ENCODE data around the gene RDX. TPM values are rescaled to one million over a fixed set of nuclear protein-coding genes. Genes with fewer than 3 reads are reported as not detected.

The RDX gene
- total RNA-seq, 1 donor from 2014 or later: 27.9 TPM

DNA sequence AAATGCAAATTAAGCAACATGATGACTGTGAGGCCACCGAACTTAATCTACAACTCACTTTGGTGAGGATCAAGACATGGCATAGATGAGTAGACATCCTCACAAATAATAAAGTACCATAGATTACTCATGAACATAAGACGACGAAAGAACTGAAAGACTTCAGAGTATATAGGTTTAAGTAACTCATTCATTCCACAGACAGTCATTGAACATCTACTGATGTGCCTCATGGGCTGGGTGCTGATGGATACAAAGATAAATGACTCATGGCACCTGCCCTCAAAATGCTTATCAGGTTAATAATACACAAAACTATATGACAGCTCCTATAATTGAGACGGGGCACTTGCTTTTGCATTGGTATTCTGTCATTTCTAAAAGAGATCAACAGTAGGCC, 139.9 kb downstream of the RDX start:
- TF ChIP-seq, protein P1, sequence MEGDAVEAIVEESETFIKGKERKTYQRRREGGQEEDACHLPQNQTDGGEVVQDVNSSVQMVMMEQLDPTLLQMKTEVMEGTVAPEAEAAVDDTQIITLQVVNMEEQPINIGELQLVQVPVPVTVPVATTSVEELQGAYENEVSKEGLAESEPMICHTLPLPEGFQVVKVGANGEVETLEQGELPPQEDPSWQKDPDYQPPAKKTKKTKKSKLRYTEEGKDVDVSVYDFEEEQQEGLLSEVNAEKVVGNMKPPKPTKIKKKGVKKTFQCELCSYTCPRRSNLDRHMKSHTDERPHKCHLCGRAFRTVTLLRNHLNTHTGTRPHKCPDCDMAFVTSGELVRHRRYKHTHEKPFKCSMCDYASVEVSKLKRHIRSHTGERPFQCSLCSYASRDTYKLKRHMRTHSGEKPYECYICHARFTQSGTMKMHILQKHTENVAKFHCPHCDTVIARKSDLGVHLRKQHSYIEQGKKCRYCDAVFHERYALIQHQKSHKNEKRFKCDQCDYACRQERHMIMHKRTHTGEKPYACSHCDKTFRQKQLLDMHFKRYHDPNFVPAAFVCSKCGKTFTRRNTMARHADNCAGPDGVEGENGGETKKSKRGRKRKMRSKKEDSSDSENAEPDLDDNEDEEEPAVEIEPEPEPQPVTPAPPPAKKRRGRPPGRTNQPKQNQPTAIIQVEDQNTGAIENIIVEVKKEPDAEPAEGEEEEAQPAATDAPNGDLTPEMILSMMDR (IDR thresholded peaks at IDR 0.05): no peak
- no peaks in the 10 kb centered on the region for H3K27me3 Mint-ChIP-seq
- no peaks in the 10 kb centered on the region for H3K36me3 Mint-ChIP-seq (ENCODE audit: low read depth)
- intact Hi-C loops (cut with micrococcal nuclease): no loop called here
- ChIA-PET CTCF (no interaction called here), POLR2A (no interaction called here)
- ATAC-seq (ENCODE audit: low read depth): no peak
- no peaks in the 10 kb centered on the region for H3K4me1 Mint-ChIP-seq
- no peak overlapping the region for H3K27ac Mint-ChIP-seq
- no peak overlapping the region for H3K4me3 Mint-ChIP-seq
- no peak for DNase-seq
- no peaks in the 10 kb centered on the region for H3K9me3 Mint-ChIP-seq

DNA sequence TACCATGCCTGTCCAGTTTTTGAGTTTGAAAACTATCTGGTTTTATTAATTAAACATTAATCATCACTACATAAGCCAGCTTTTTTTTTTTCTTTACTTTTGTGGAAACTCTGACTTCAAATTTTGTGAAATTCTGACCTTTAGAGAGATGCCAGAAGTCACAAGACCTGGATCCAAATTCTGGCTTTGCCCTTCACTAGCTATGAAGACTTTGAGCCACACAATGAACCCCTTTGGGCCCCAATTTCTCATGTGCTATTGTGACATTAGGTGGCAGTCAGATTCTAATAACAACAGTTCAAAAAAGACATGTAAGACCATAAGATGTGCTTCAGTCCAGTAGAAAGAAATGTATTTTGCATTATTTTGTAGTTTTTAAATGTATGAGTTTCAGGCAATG, 142.9 kb downstream of the RDX start:
- H3K4me1 Mint-ChIP-seq: no peaks in the 10 kb centered on the region
- TF ChIP-seq, protein P1 (IDR thresholded peaks at IDR 0.05): no peak
- H3K27ac Mint-ChIP-seq: no peak overlapping the region
- ChIA-PET CTCF (no interaction called here), POLR2A (no interaction called here)
- intact Hi-C loops (cut with micrococcal nuclease): no loop called here
- no peak for DNase-seq
- ATAC-seq (ENCODE audit: low read depth): no peak
- H3K9me3 Mint-ChIP-seq: no peaks in the 10 kb centered on the region
- no peak overlapping the region for H3K4me3 Mint-ChIP-seq
- H3K27me3 Mint-ChIP-seq: no peaks in the 10 kb centered on the region
- no peaks in the 10 kb centered on the region for H3K36me3 Mint-ChIP-seq (ENCODE audit: low read depth)

- H3K4me1 Mint-ChIP-seq: no peaks in the 10 kb centered on the region
- H3K4me3 Mint-ChIP-seq: no peak overlapping the region
- no peaks in the 10 kb centered on the region for H3K36me3 Mint-ChIP-seq (ENCODE audit: low read depth)
- POLR2A ChIA-PET: no interaction called here
- ATAC-seq (ENCODE audit: low read depth) (no peak), DNase-seq (no peak)
- TF ChIP-seq, protein P1 (IDR thresholded peaks at IDR 0.05): no peak
- H3K9me3 Mint-ChIP-seq: no peaks in the 10 kb centered on the region
- CTCF ChIA-PET: no interaction called here
- intact Hi-C loops (cut with micrococcal nuclease): no loop called here
- H3K27ac Mint-ChIP-seq: no peak overlapping the region
- peaks cover under 1% of the 10 kb centered on the region for H3K27me3 Mint-ChIP-seq
Observed at GRCh38 chr11:110152199-110152598, 144.2 kb downstream of the RDX start.

- ChIA-PET CTCF (no interaction called here), POLR2A (no interaction called here)
- Mint-ChIP-seq H3K36me3 (ENCODE audit: low read depth) (no peaks in the 10 kb centered on the region), H3K4me1 (no peaks in the 10 kb centered on the region), H3K4me3 (no peak overlapping the region), H3K9me3 (no peaks in the 10 kb centered on the region), H3K27ac (no peak overlapping the region), H3K27me3 (peaks cover 6% of the 10 kb centered on the region)
- ATAC-seq (ENCODE audit: low read depth): no peak
- TF ChIP-seq, protein P1 (IDR thresholded peaks at IDR 0.05): no peak
- intact Hi-C loops (cut with micrococcal nuclease): no loop called here
- DNase-seq: no peak
Observed at GRCh38 chr11:110148775-110149744, 147.4 kb downstream of the RDX start.

- Mint-ChIP-seq H3K4me3 (no peak overlapping the region), H3K9me3 (no peaks in the 10 kb centered on the region), H3K4me1 (no peaks in the 10 kb centered on the region), H3K27me3 (peaks cover 6% of the 10 kb centered on the region), H3K27ac (no peak overlapping the region), H3K36me3 (ENCODE audit: low read depth) (no peaks in the 10 kb centered on the region)
- TF ChIP-seq, protein P1 (IDR thresholded peaks at IDR 0.05): no peak
- no peak for ATAC-seq (ENCODE audit: low read depth)
- POLR2A ChIA-PET: no interaction called here
- CTCF ChIA-PET: no interaction called here
- intact Hi-C loops (cut with micrococcal nuclease): no loop called here
- DNase-seq: no peak
Observed at GRCh38 chr11:110147962-110148709, 148.3 kb downstream of the RDX start.

All from activated B cell treated with CpG ODN at 0.5 μM for 24 hours (primary cell).